ENCODE results near the gene HPCAL1. TPM values are rescaled to one million over a fixed set of nuclear protein-coding genes. Genes with fewer than 3 reads are reported as not detected.

The HPCAL1 gene
- total and polyA plus RNA-seq, 2 of the 8 experiments (the other 6 are each of a cell fraction or from before 2014, with no cell fraction given) = 5.8 to 8.6 TPM

GRCh38 chr2:10326151-10326616 lies 23.5 kb downstream of the HPCAL1 start (continued):
- TF ChIP-seq, protein P1, sequence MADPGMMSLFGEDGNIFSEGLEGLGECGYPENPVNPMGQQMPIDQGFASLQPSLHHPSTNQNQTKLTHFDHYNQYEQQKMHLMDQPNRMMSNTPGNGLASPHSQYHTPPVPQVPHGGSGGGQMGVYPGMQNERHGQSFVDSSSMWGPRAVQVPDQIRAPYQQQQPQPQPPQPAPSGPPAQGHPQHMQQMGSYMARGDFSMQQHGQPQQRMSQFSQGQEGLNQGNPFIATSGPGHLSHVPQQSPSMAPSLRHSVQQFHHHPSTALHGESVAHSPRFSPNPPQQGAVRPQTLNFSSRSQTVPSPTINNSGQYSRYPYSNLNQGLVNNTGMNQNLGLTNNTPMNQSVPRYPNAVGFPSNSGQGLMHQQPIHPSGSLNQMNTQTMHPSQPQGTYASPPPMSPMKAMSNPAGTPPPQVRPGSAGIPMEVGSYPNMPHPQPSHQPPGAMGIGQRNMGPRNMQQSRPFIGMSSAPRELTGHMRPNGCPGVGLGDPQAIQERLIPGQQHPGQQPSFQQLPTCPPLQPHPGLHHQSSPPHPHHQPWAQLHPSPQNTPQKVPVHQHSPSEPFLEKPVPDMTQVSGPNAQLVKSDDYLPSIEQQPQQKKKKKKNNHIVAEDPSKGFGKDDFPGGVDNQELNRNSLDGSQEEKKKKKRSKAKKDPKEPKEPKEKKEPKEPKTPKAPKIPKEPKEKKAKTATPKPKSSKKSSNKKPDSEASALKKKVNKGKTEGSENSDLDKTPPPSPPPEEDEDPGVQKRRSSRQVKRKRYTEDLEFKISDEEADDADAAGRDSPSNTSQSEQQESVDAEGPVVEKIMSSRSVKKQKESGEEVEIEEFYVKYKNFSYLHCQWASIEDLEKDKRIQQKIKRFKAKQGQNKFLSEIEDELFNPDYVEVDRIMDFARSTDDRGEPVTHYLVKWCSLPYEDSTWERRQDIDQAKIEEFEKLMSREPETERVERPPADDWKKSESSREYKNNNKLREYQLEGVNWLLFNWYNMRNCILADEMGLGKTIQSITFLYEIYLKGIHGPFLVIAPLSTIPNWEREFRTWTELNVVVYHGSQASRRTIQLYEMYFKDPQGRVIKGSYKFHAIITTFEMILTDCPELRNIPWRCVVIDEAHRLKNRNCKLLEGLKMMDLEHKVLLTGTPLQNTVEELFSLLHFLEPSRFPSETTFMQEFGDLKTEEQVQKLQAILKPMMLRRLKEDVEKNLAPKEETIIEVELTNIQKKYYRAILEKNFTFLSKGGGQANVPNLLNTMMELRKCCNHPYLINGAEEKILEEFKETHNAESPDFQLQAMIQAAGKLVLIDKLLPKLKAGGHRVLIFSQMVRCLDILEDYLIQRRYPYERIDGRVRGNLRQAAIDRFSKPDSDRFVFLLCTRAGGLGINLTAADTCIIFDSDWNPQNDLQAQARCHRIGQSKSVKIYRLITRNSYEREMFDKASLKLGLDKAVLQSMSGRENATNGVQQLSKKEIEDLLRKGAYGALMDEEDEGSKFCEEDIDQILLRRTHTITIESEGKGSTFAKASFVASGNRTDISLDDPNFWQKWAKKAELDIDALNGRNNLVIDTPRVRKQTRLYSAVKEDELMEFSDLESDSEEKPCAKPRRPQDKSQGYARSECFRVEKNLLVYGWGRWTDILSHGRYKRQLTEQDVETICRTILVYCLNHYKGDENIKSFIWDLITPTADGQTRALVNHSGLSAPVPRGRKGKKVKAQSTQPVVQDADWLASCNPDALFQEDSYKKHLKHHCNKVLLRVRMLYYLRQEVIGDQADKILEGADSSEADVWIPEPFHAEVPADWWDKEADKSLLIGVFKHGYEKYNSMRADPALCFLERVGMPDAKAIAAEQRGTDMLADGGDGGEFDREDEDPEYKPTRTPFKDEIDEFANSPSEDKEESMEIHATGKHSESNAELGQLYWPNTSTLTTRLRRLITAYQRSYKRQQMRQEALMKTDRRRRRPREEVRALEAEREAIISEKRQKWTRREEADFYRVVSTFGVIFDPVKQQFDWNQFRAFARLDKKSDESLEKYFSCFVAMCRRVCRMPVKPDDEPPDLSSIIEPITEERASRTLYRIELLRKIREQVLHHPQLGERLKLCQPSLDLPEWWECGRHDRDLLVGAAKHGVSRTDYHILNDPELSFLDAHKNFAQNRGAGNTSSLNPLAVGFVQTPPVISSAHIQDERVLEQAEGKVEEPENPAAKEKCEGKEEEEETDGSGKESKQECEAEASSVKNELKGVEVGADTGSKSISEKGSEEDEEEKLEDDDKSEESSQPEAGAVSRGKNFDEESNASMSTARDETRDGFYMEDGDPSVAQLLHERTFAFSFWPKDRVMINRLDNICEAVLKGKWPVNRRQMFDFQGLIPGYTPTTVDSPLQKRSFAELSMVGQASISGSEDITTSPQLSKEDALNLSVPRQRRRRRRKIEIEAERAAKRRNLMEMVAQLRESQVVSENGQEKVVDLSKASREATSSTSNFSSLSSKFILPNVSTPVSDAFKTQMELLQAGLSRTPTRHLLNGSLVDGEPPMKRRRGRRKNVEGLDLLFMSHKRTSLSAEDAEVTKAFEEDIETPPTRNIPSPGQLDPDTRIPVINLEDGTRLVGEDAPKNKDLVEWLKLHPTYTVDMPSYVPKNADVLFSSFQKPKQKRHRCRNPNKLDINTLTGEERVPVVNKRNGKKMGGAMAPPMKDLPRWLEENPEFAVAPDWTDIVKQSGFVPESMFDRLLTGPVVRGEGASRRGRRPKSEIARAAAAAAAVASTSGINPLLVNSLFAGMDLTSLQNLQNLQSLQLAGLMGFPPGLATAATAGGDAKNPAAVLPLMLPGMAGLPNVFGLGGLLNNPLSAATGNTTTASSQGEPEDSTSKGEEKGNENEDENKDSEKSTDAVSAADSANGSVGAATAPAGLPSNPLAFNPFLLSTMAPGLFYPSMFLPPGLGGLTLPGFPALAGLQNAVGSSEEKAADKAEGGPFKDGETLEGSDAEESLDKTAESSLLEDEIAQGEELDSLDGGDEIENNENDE (IDR thresholded peaks at IDR 0.05; ENCODE audit: insufficient replicate concordance, low read length) = no peak
- TF ChIP-seq KDM1A (IDR thresholded peaks at IDR 0.05; ENCODE audit: borderline replicate concordance, low read length) (no peak), TEAD4 (IDR thresholded peaks at IDR 0.05; ENCODE audit: low read depth, low read length) (no peak), JUN (IDR thresholded peaks at IDR 0.05; ENCODE audit: low read depth, low read length) (no peak), EZH2 (IDR thresholded peaks at IDR 0.05; ENCODE audit: low read depth, low read length, severe bottlenecking) (no peak), NRF1 (IDR thresholded peaks at IDR 0.05; ENCODE audit: low read depth, low read length) (no peak), POLR2AphosphoS5 (IDR thresholded peaks at IDR 0.05; ENCODE audit: low read depth, low read length) (no peak), SIX5 (IDR thresholded peaks at IDR 0.05; ENCODE audit: low read depth, low read length) (no peak), SIN3A (conservative IDR thresholded peaks at IDR 0.05 in 1 of 2, IDR thresholded peaks at IDR 0.05 in 1 of 2; ENCODE audit: low read depth in 1 of 2, low read length in 2 of 2) (no peak), RNF2 (IDR thresholded peaks at IDR 0.05; ENCODE audit: borderline replicate concordance, low read depth, low read length, missing control alignments, poor library complexity, severe bottlenecking) (no peak)
